A549 (cell line): ENCODE data around the gene SHH. TPM values are rescaled to one million over a fixed set of nuclear protein-coding genes. Genes with fewer than 3 reads are reported as not detected.

Experiments used
- ATAC-seq, 2 experiments: fragments of 200-7000 bp in 1 of 2; fragments of >200 bp in 1 of 2; cut with Nextera tagmentation in 1 of 2; cut with Tn5 transposase in 1 of 2; 3 replicates each; pipeline versions ENCODE4 v1.8.0 to v1.9.1; 2018 to 2020; ENCODE audit warnings: mild to moderate bottlenecking in 1 of 2, moderate library complexity in 1 of 2
- CTCF ChIA-PET: fragments of 300-600 bp; sonication (Branson Sonifier 250); formaldehyde crosslinking; extraction: SDS; loops from one replicate; lab custom pipeline; 2021; ENCODE audit warnings: antibody characterized with exemption, inconsistent platforms; lab: Yijun Ruan, JAX
- POLR2A ChIA-PET: fragments of 350-600 bp; formaldehyde crosslinking; extraction: SDS; loops from one replicate; lab custom pipeline; 2021; ENCODE audit warnings: antibody characterized with exemption, inconsistent platforms; lab: Yijun Ruan, JAX
- DNase-seq, 2 experiments: peaks; one replicate each; pipeline versions ENCODE4 v3.0.0 to v3.0.0-alpha.2; 2011 to 2016; ENCODE audit warnings: low read depth in 1 of 2, low spot score in 1 of 2
- FAIRE-seq: peaks from 2 replicates; lab custom pipeline; 2011; peaks lifted over from hg19 to GRCh38; lab: Jason Lieb, UNC
- H3K27ac ChIP-seq, 2 experiments: fragments of >200 bp; sonication (Bioruptor Twin); formaldehyde crosslinking; 3 replicates each; pipeline ENCODE4 v1.5.1; 2016 to 2017
- H3K4me1 ChIP-seq: fragments of >200 bp; sonication (Bioruptor Twin); formaldehyde crosslinking; 3 replicates; pipeline ENCODE4 v1.6.1; 2016
- H3K4me2 ChIP-seq: fragments of >200 bp; sonication (Bioruptor Twin); formaldehyde crosslinking; 3 replicates; pipeline ENCODE4 v1.6.1; 2016
- H3K4me3 ChIP-seq: fragments of >200 bp; sonication (Bioruptor Twin); formaldehyde crosslinking; 3 replicates; pipeline ENCODE4 v1.5.1; 2016
- H3K9me3 ChIP-seq: fragments of >200 bp; sonication (Bioruptor Twin); formaldehyde crosslinking; 3 replicates; pipeline ENCODE4 v1.6.1; 2016
- ATOH8 ChIP-seq: fragments of 250-450 bp; sonication (Bioruptor Pico); IDR thresholded peaks from 2 replicates; pipeline ENCODE4 v1.5.0; 2020; ENCODE audit warnings: low read depth, mild to moderate bottlenecking, moderate library complexity
- BHLHE40 ChIP-seq: IDR thresholded peaks from 2 replicates; pipeline ENCODE4 v1.6.1; 2012; ENCODE audit warnings: low read depth, low read length, inconsistent platforms
- CBX8 ChIP-seq: fragments of 200-600 bp; sonication (generic); IDR thresholded peaks from 2 replicates; pipeline ENCODE4 v1.6.1; 2016
- CEBPB ChIP-seq, 2 experiments: fragments of >200 bp in 1 of 2; sonication (Bioruptor Twin) in 1 of 2; formaldehyde crosslinking in 1 of 2; IDR thresholded peaks; 2 replicates each; pipeline ENCODE4 v1.6.1; 2012 to 2016
- CHD2 ChIP-seq: fragments of 150-350 bp; IDR thresholded peaks from 2 replicates; pipeline ENCODE4 v1.6.1; 2014; ENCODE audit warnings: low read length; ENCODE audit not compliant: partially characterized antibody
- CHD4 ChIP-seq: fragments of 200-600 bp; sonication (generic); IDR thresholded peaks from 2 replicates; pipeline ENCODE4 v1.6.1; 2016; ENCODE audit warnings: antibody characterized with exemption, mild to moderate bottlenecking, borderline replicate concordance
- E2F6 ChIP-seq: IDR thresholded peaks from 2 replicates; pipeline ENCODE4 v1.6.1; 2012; ENCODE audit warnings: low read depth, borderline replicate concordance
- EP300 ChIP-seq, 2 experiments: fragments of >200 bp; sonication (Bioruptor Twin); formaldehyde crosslinking; IDR thresholded peaks; 2 replicates in 1 of 2; 3 replicates in 1 of 2; pipeline ENCODE4 v1.6.1; 2016 to 2017
- ESRRA ChIP-seq: fragments of 150-350 bp; IDR thresholded peaks from 2 replicates; pipeline ENCODE4 v1.6.1; 2014; ENCODE audit warnings: mild to moderate bottlenecking, low read length, borderline replicate concordance
- FOSB ChIP-seq: fragments of 250-450 bp; sonication (Bioruptor Pico); IDR thresholded peaks from 2 replicates; pipeline ENCODE4 v1.5.0; 2020; ENCODE audit warnings: mild to moderate bottlenecking, moderate library complexity
- FOSL2 ChIP-seq, 2 experiments: fragments of 450-650 bp in 1 of 2; fragments of >200 bp in 1 of 2; sonication (Bioruptor Twin) in 1 of 2; formaldehyde crosslinking; IDR thresholded peaks; 2 replicates each; pipeline versions ENCODE4 v1.5.0 to v1.6.1; 2016 to 2020; ENCODE audit warnings: mild to moderate bottlenecking in 1 of 2, moderate library complexity in 1 of 2
- FOXS1 ChIP-seq: fragments of 250-450 bp; sonication (Bioruptor Pico); IDR thresholded peaks from 2 replicates; pipeline ENCODE4 v1.5.0; 2020; ENCODE audit warnings: mild to moderate bottlenecking, moderate library complexity
- GATA3 ChIP-seq: IDR thresholded peaks from 2 replicates; pipeline ENCODE4 v1.6.1; 2012; ENCODE audit warnings: borderline replicate concordance
- HDAC2 ChIP-seq: fragments of 200-600 bp; sonication (generic); IDR thresholded peaks from 2 replicates; pipeline ENCODE4 v1.6.1; 2016
- HES2 ChIP-seq: fragments of >200 bp; sonication (Bioruptor Twin); formaldehyde crosslinking; IDR thresholded peaks from 2 replicates; pipeline ENCODE4 v1.6.1; 2016
- HEYL ChIP-seq: fragments of 250-450 bp; sonication (Bioruptor Pico); IDR thresholded peaks from 2 replicates; pipeline ENCODE4 v1.8.0; 2021; ENCODE audit warnings: mild to moderate bottlenecking, moderate library complexity
- HOXA7 ChIP-seq: fragments of 250-450 bp; sonication (Bioruptor Pico); IDR thresholded peaks from 2 replicates; pipeline ENCODE4 v1.5.0; 2020; ENCODE audit warnings: mild to moderate bottlenecking, moderate library complexity
- HOXB13 ChIP-seq: fragments of 250-450 bp; sonication (Bioruptor Pico); IDR thresholded peaks from 2 replicates; pipeline ENCODE4 v1.5.0; 2020; ENCODE audit warnings: low read depth, mild to moderate bottlenecking, moderate library complexity
- JUN ChIP-seq, 2 experiments: fragments of >200 bp; sonication (Bioruptor Twin); formaldehyde crosslinking; IDR thresholded peaks; 2 replicates in 1 of 2; 3 replicates in 1 of 2; pipeline ENCODE4 v1.6.1; 2016 to 2017
- JUNB ChIP-seq: fragments of >200 bp; sonication (Bioruptor Twin); formaldehyde crosslinking; IDR thresholded peaks from 2 replicates; pipeline ENCODE4 v1.6.1; 2016
- MYC ChIP-seq: IDR thresholded peaks from 2 replicates; pipeline ENCODE4 v1.6.1; 2012; ENCODE audit warnings: mild to moderate bottlenecking, inconsistent platforms, low read length, improper control_type of control experiment, borderline replicate concordance
- NPAS2 ChIP-seq: fragments of 250-450 bp; sonication (Bioruptor Pico); IDR thresholded peaks from 2 replicates; pipeline ENCODE4 v1.8.0; 2022; ENCODE audit warnings: mild to moderate bottlenecking, moderate library complexity, borderline replicate concordance
- NR3C1 ChIP-seq: fragments of >200 bp; sonication (Bioruptor Twin); formaldehyde crosslinking; IDR thresholded peaks from 3 replicates; pipeline ENCODE4 v1.6.1; 2017
- PHF8 ChIP-seq: fragments of 200-600 bp; sonication (generic); IDR thresholded peaks from 2 replicates; pipeline ENCODE4 v1.6.1; 2016; ENCODE audit warnings: low read depth, mild to moderate bottlenecking, antibody characterized with exemption, moderate library complexity, borderline replicate concordance
- POLR2AphosphoS2 ChIP-seq: conservative IDR thresholded peaks from 2 replicates; pipeline ENCODE4 v1.6.1; 2012; ENCODE audit warnings: low read length, improper control_type of control experiment, inconsistent platforms
- RAD21 ChIP-seq, 2 experiments: fragments of >200 bp in 1 of 2; sonication (Bioruptor Twin) in 1 of 2; formaldehyde crosslinking in 1 of 2; IDR thresholded peaks in 1 of 2; conservative IDR thresholded peaks in 1 of 2; 2 replicates in 1 of 2; 3 replicates in 1 of 2; pipeline ENCODE4 v1.6.1; 2012 to 2018; ENCODE audit warnings: inconsistent platforms in 1 of 2
- RARB ChIP-seq: fragments of 250-450 bp; sonication (Bioruptor Pico); IDR thresholded peaks from 2 replicates; pipeline ENCODE4 v1.8.0; 2021; ENCODE audit warnings: mild to moderate bottlenecking, moderate library complexity
- RFX5 ChIP-seq: fragments of 450-650 bp; IDR thresholded peaks from 2 replicates; pipeline ENCODE4 v1.7.1; 2014; ENCODE audit warnings: antibody characterized with exemption, mild to moderate bottlenecking, moderate library complexity
- RNF2 ChIP-seq: fragments of 200-600 bp; sonication (generic); IDR thresholded peaks from 2 replicates; pipeline ENCODE4 v1.6.1; 2016; ENCODE audit warnings: low read depth, mild to moderate bottlenecking, antibody characterized with exemption, moderate library complexity, borderline replicate concordance
- SMC3 ChIP-seq: fragments of >200 bp; sonication (Bioruptor Twin); formaldehyde crosslinking; IDR thresholded peaks from 3 replicates; pipeline ENCODE4 v1.6.1; 2018; ENCODE audit warnings: inconsistent platforms
- SREBF2 ChIP-seq: fragments of 450-650 bp; IDR thresholded peaks from 2 replicates; pipeline ENCODE4 v1.6.1; 2014; ENCODE audit warnings: mild to moderate bottlenecking, moderate library complexity
- TFCP2L1 ChIP-seq: fragments of 250-450 bp; sonication (Bioruptor Pico); IDR thresholded peaks from 2 replicates; pipeline ENCODE4 v1.5.0; 2021; ENCODE audit warnings: mild to moderate bottlenecking
- ZC3H11A ChIP-seq: fragments of 450-650 bp; IDR thresholded peaks from 2 replicates; pipeline ENCODE4 v1.6.1; 2014; ENCODE audit warnings: antibody characterized with exemption, mild to moderate bottlenecking
- ZFP36 ChIP-seq: fragments of 450-650 bp; IDR thresholded peaks from 2 replicates; pipeline ENCODE4 v1.6.1; 2014; ENCODE audit warnings: borderline replicate concordance; ENCODE audit not compliant: partially characterized antibody
- ZSCAN20 ChIP-seq: fragments of 250-450 bp; sonication (Bioruptor Pico); IDR thresholded peaks from 2 replicates; pipeline ENCODE4 v1.8.0; 2022; ENCODE audit warnings: mild to moderate bottlenecking, moderate library complexity
- WGBS: methylation state at CpG from one replicate; pipeline ENCODE4 v1.1.6; 2017; ENCODE audit errors: missing lambda C conversion rate; 5-methylcytosine and 5-hydroxymethylcytosine counted together
- polyA plus RNA-seq, 4 experiments: library from polyadenylated mRNA; depleted of rRNA in 3 of 4; stranded (reverse); fragments of >200 nt; fragmentation: RNase III in 1 of 4; extraction: RNeasy Plus Mini Kit Qiagen cat#74134 plus additional on column Dnase treatment in 1 of 4; gene quantifications; 2 replicates in 3 of 4; 3 replicates in 1 of 4; pipeline ENCODE4 v1.2.3, GENCODE V29; 2011 to 2017
- TF ChIP-seq, protein P1 (sequence below): fragments of >200 bp; sonication (Bioruptor Twin); formaldehyde crosslinking; IDR thresholded peaks from 3 replicates; pipeline ENCODE4 v1.5.1; 2016
- TF ChIP-seq, protein P2 (sequence below): fragments of 150-350 bp; IDR thresholded peaks from 2 replicates; pipeline ENCODE4 v1.6.1; 2014; ENCODE audit warnings: low read depth, mild to moderate bottlenecking, low read length

The SHH gene
- polyA plus RNA-seq, 2 of the 4 experiments (the other 2 are of a cell fraction), result 0.84 to 1.2 TPM

GRCh38 chr7:155860461-155860839 is 48.2 kb upstream of the SHH start (continued):
- no peak for TF ChIP-seq SREBF2
- TF ChIP-seq RNF2, result no peak

DNA sequence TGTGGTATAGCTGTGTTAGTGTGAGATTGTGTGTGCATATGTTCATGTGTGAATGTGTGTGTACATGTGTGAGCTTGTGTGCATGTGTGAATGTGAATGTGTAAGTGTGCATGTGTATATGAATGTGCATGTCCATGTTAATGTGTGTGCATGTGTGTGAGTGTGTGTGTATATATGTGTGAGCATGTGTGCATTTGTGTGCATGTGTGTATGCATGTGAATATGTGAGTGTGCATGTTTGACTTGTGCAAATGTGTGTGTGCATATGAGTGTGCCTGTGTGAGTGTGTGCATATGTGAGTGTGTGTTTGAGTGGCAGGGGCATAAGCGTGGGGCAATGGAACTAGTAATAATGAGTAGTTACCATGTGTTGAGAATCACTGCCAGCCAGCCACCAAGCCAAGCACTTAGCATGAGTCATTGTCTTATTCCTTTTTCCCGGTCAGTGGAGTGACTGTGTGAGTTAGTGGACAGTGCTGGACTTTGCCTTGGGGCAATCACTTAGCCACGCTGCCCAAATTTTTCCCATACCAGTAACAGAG is 46.3 kb upstream of the SHH start:
- Histone ChIP-seq H3K9me3 (0 out of 3 replicates have a peak, but pooled peaks cover 6% of the 10 kb centered on the region), H3K27ac (peak overlapping the region; percentile 53 to 87), H3K4me3 (no peak overlapping the region), H3K4me1 (peaks cover 61% of the 10 kb centered on the region), H3K4me2 (peak overlapping the region; percentile 58)
- FAIRE-seq (peak; percentile 36), DNase-seq (peak; percentile 63 to 77), ATAC-seq (peak; percentile 28 to 50; a peak in 4 of 6 replicates)
- 0% methylated on average over 3 of the region's 3 CpGs for WGBS
- CTCF ChIA-PET, result interaction anchor here (0.6 to 1.6 kb wide), 2 partner anchors 12 to 114 kb away, joined by 3 to 4 read pairs; no protein-coding TSS in a partner anchor
- POLR2A ChIA-PET, result no interaction called here
- TF ChIP-seq HDAC2 (no peak), FOSB (CRISPR knock-in tag) (no peak), ZFP36 (no peak), BHLHE40 (no peak), FOXS1 (CRISPR knock-in tag) (no peak), TFCP2L1 (CRISPR knock-in tag) (no peak), CHD2 (no peak), CEBPB (IDR thresholded peaks at IDR 0.05) (peak in 1 of 2 experiments; percentile 50; a peak in 2 of 4 replicates), RARB (CRISPR knock-in tag) (no peak), HES2 (no peak), MYC (no peak; the same call in 1 of the 2 replicates), ESRRA (no peak), HEYL (no peak), FOSL2 (IDR thresholded peaks at IDR 0.05) (peak; percentile 75), FOSL2 (CRISPR knock-in tag; IDR thresholded peaks at IDR 0.05) (peak; percentile 92), PHF8 (no peak), POLR2AphosphoS2 (no peak), JUN (IDR thresholded peaks at IDR 0.05) (peak; percentile 43 to 65; a peak in 4 of 5 replicates), SMC3 (peak; percentile 31; the same call in 1 of the 3 replicates), NR3C1 (no peak), GATA3 (peak; percentile 59; the same call in 1 of the 2 replicates), NPAS2 (no peak), RAD21 (conservative IDR thresholded peaks at IDR 0.05 in 1 of 2, IDR thresholded peaks at IDR 0.05 in 1 of 2) (peak; percentile 9 to 31; a peak in 1 of 5 replicates), SREBF2 (no peak), E2F6 (no peak), ZC3H11A (no peak), ZSCAN20 (no peak), RFX5 (no peak), CHD4 (no peak), JUNB (peak; percentile 84), ATOH8 (CRISPR knock-in tag) (no peak), RNF2 (no peak), HOXA7 (CRISPR knock-in tag) (no peak), HOXB13 (CRISPR knock-in tag) (no peak), CBX8 (no peak), EP300 (IDR thresholded peaks at IDR 0.05) (peak; percentile 69 to 76; a peak in 3 of 5 replicates)
- TF ChIP-seq, protein P1, sequence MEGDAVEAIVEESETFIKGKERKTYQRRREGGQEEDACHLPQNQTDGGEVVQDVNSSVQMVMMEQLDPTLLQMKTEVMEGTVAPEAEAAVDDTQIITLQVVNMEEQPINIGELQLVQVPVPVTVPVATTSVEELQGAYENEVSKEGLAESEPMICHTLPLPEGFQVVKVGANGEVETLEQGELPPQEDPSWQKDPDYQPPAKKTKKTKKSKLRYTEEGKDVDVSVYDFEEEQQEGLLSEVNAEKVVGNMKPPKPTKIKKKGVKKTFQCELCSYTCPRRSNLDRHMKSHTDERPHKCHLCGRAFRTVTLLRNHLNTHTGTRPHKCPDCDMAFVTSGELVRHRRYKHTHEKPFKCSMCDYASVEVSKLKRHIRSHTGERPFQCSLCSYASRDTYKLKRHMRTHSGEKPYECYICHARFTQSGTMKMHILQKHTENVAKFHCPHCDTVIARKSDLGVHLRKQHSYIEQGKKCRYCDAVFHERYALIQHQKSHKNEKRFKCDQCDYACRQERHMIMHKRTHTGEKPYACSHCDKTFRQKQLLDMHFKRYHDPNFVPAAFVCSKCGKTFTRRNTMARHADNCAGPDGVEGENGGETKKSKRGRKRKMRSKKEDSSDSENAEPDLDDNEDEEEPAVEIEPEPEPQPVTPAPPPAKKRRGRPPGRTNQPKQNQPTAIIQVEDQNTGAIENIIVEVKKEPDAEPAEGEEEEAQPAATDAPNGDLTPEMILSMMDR, result no peak
- TF ChIP-seq, protein P2, sequence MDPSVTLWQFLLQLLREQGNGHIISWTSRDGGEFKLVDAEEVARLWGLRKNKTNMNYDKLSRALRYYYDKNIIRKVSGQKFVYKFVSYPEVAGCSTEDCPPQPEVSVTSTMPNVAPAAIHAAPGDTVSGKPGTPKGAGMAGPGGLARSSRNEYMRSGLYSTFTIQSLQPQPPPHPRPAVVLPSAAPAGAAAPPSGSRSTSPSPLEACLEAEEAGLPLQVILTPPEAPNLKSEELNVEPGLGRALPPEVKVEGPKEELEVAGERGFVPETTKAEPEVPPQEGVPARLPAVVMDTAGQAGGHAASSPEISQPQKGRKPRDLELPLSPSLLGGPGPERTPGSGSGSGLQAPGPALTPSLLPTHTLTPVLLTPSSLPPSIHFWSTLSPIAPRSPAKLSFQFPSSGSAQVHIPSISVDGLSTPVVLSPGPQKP, result no peak
